HL-60 (cell line): ENCODE data around the gene MDP1.

Experiments
- DNase-seq, 2 experiments: peaks; one replicate each; pipeline ENCODE4 v3.0.0-alpha.2; 2010 to 2020; ENCODE audit warnings: low read depth in 1 of 2, low spot score in 1 of 2
- H3K27ac ChIP-seq: fragments of 250-450 bp; sonication (Bioruptor Pico); replicated peaks from 2 replicates; pipeline ENCODE4 v1.5.1; 2020; ENCODE audit warnings: mild to moderate bottlenecking, moderate library complexity
- H3K27me3 ChIP-seq: fragments of 250-450 bp; sonication (Bioruptor Pico); 2 replicates; pipeline ENCODE4 v1.5.1; 2021; ENCODE audit warnings: mild to moderate bottlenecking, moderate library complexity; ENCODE audit not compliant: insufficient read depth, poor library complexity, severe bottlenecking
- H3K4me3 ChIP-seq: replicated peaks from 2 replicates; pipeline ENCODE4 v1.5.1; 2011; ENCODE audit warnings: mild to moderate bottlenecking, control low read depth, low read length; ENCODE audit not compliant: insufficient read depth
- CTCF ChIP-seq: IDR thresholded peaks from one replicate; pipeline ENCODE4 v1.5.1; 2011; ENCODE audit warnings: low read length, control low read depth, inconsistent platforms; ENCODE audit not compliant: insufficient read depth
- GABPA ChIP-seq: IDR thresholded peaks from 2 replicates; pipeline ENCODE4 v1.6.1; 2012; ENCODE audit warnings: low read depth
- POLR2AphosphoS5 ChIP-seq: IDR thresholded peaks from 2 replicates; pipeline ENCODE4 v1.6.1; 2012; ENCODE audit warnings: low read depth
- SPI1 ChIP-seq: IDR thresholded peaks from 2 replicates; pipeline ENCODE4 v1.6.1; 2012; ENCODE audit warnings: low read depth, mild to moderate bottlenecking, borderline replicate concordance
- TF ChIP-seq, protein P1 (sequence below): IDR thresholded peaks from 2 replicates; pipeline ENCODE4 v1.6.1; 2012; ENCODE audit warnings: low read depth; ENCODE audit not compliant: insufficient replicate concordance

The MDP1 gene

DNA sequence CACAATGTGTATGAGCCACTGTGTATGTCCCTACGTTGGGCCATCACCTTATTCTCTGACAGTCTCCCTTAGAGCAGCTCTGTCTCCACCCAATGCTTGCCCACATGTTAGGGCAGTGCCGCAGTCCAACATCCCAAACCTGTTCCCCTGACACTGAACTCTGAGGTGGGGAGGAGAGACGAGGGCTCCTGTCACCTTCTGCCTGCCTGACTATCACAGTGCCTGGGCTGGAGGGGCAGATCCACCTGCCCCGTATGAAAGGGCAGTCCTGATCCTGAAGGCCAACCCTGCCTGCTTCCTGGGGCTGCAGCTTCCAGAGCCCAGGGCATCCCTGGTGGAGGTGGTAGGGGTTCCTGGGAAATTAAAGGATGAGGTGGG lies 44.9 kb upstream of the MDP1 start:
- DNase-seq, result no peak
- Histone ChIP-seq H3K27me3 (no peaks in the 10 kb centered on the region), H3K27ac (no peak overlapping the region), H3K4me3 (no peak overlapping the region)
- TF ChIP-seq GABPA, result no peak
- no peak for TF ChIP-seq CTCF
- TF ChIP-seq POLR2AphosphoS5, result no peak
- no peak for TF ChIP-seq SPI1
- TF ChIP-seq, protein P1, sequence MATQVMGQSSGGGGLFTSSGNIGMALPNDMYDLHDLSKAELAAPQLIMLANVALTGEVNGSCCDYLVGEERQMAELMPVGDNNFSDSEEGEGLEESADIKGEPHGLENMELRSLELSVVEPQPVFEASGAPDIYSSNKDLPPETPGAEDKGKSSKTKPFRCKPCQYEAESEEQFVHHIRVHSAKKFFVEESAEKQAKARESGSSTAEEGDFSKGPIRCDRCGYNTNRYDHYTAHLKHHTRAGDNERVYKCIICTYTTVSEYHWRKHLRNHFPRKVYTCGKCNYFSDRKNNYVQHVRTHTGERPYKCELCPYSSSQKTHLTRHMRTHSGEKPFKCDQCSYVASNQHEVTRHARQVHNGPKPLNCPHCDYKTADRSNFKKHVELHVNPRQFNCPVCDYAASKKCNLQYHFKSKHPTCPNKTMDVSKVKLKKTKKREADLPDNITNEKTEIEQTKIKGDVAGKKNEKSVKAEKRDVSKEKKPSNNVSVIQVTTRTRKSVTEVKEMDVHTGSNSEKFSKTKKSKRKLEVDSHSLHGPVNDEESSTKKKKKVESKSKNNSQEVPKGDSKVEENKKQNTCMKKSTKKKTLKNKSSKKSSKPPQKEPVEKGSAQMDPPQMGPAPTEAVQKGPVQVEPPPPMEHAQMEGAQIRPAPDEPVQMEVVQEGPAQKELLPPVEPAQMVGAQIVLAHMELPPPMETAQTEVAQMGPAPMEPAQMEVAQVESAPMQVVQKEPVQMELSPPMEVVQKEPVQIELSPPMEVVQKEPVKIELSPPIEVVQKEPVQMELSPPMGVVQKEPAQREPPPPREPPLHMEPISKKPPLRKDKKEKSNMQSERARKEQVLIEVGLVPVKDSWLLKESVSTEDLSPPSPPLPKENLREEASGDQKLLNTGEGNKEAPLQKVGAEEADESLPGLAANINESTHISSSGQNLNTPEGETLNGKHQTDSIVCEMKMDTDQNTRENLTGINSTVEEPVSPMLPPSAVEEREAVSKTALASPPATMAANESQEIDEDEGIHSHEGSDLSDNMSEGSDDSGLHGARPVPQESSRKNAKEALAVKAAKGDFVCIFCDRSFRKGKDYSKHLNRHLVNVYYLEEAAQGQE, result no peak

GRCh38 chr14:24260026-24260779 lies 44.3 kb upstream of the MDP1 start:
- H3K27me3 ChIP-seq, result no peaks in the 10 kb centered on the region
- no peak for TF ChIP-seq SPI1
- no peak for TF ChIP-seq GABPA
- no peak for TF ChIP-seq POLR2AphosphoS5
- no peak for TF ChIP-seq CTCF
- H3K4me3 ChIP-seq, result no peak overlapping the region
- H3K27ac ChIP-seq, result no peak overlapping the region
- DNase-seq, result no peak

GRCh38 chr14:24259282-24260025 lies 43.6 kb upstream of the MDP1 start:
- H3K27ac ChIP-seq, result no peak overlapping the region
- no peak for TF ChIP-seq CTCF
- TF ChIP-seq POLR2AphosphoS5, result no peak
- TF ChIP-seq SPI1, result no peak
- TF ChIP-seq GABPA, result no peak
- TF ChIP-seq, protein P1, result no peak
- no peak overlapping the region for H3K4me3 ChIP-seq
- DNase-seq, result no peak
- H3K27me3 ChIP-seq, result no peaks in the 10 kb centered on the region
